ENCODE measurements around the gene TMOD4.

Gene TMOD4

GRCh38 chr1:151133018-151133806 lies 42.6 kb downstream of the TMOD4 start:
- Mint-ChIP-seq H3K36me3 (ENCODE audit: low read depth) (peaks cover 45% of the 10 kb centered on the region), H3K27me3 (ENCODE audit: low read depth, poor library complexity) (peaks cover 38% of the 10 kb centered on the region), H3K4me1 (peaks cover 24% of the 10 kb centered on the region), H3K27ac (no peak overlapping the region), H3K9me3 (no peaks in the 10 kb centered on the region), H3K4me3 (peak overlapping the region; percentile 63)
- peak; percentile 42 for DNase-seq
- no peak for TF ChIP-seq CTCF (IDR thresholded peaks at IDR 0.05)

GRCh38 chr1:151132335-151133017 lies 43.3 kb downstream of the TMOD4 start:
- H3K36me3 Mint-ChIP-seq (ENCODE audit: low read depth), result peaks cover 40% of the 10 kb centered on the region
- TF ChIP-seq CTCF (IDR thresholded peaks at IDR 0.05), result no peak
- H3K27ac Mint-ChIP-seq, result no peak overlapping the region
- DNase-seq, result no peak
- H3K27me3 Mint-ChIP-seq (ENCODE audit: low read depth, poor library complexity), result peaks cover 38% of the 10 kb centered on the region
- H3K4me1 Mint-ChIP-seq, result peaks cover 24% of the 10 kb centered on the region
- no peaks in the 10 kb centered on the region for H3K9me3 Mint-ChIP-seq
- H3K4me3 Mint-ChIP-seq, result peak overlapping the region; percentile 77

- Mint-ChIP-seq H3K27ac (peak overlapping the region; percentile 70), H3K4me3 (peak overlapping the region; percentile 77), H3K9me3 (no peaks in the 10 kb centered on the region), H3K27me3 (ENCODE audit: low read depth, poor library complexity) (peaks cover 38% of the 10 kb centered on the region), H3K4me1 (peaks cover 24% of the 10 kb centered on the region), H3K36me3 (ENCODE audit: low read depth) (peaks cover 34% of the 10 kb centered on the region)
- peak; percentile 62 for DNase-seq
- no peak for TF ChIP-seq CTCF (IDR thresholded peaks at IDR 0.05)
These were observed 44.0 kb downstream of the TMOD4 start for GRCh38 chr1:151131701-151132334.

DNA sequence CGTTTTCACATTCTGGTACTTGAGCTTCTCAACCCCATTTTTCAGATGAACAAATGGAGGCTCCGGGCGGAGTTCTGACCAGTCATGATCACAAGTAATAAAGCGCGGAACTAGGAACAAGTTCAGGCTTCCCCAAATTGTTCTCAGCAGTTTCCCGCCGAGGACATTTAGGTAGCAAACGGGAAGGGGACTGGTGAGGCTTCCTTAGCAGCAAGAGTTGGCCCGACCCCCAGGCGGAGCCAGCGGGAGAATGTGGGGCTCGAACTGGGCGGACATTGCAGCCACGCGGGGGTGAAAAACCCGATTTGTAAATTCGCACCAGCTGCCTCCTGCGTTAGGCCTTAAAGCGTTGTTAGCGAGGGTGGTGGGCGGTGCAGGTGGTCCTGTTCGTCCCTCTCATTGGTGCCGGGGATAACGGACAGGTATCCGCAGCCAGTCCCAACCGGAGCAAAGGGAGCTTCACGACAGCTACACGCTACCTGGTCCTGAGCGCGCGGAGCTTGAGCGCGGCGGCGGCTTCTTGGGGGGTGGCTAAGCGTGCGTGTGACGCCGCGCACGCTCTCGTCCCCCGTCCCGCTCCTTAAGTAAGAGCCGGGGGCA lies 44.7 kb downstream of the TMOD4 start:
- peak; percentile 85 for DNase-seq
- Mint-ChIP-seq H3K36me3 (ENCODE audit: low read depth) (peaks cover 27% of the 10 kb centered on the region), H3K27me3 (ENCODE audit: low read depth, poor library complexity) (peaks cover 35% of the 10 kb centered on the region), H3K4me3 (peak overlapping the region; percentile 77), H3K9me3 (no peaks in the 10 kb centered on the region), H3K4me1 (peaks cover 26% of the 10 kb centered on the region), H3K27ac (peak overlapping the region; percentile 29)
- TF ChIP-seq CTCF (IDR thresholded peaks at IDR 0.05), result no peak

DNA sequence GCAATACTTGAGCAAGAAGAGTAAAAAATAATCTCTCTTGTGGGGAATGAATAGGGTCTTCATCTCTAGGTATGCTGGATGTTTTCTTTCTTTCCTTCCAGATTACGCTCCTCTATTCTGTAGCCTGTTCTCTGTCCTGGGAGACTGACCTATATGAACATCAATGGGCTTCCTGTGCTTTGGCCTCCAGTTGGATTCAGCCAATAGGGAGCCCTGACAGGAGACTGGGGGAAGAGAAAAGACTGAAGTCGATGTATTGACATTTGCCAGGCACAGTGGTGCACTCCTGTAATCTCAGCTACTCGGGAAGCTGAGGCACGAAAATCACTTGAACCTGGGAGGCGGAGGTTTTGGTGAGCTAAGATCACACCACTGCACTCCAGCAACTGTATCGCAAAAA lies 47.0 kb downstream of the TMOD4 start:
- Mint-ChIP-seq H3K27me3 (ENCODE audit: low read depth, poor library complexity) (peaks cover 20% of the 10 kb centered on the region), H3K4me3 (no peak overlapping the region), H3K9me3 (no peaks in the 10 kb centered on the region), H3K4me1 (peaks cover 40% of the 10 kb centered on the region), H3K27ac (no peak overlapping the region), H3K36me3 (ENCODE audit: low read depth) (peaks cover 14% of the 10 kb centered on the region)
- no peak for TF ChIP-seq CTCF (IDR thresholded peaks at IDR 0.05)
- no peak for DNase-seq

Data from nephron progenitor cell (in vitro differentiated cells).